SK-N-SH treated with all-trans-retinoic acid at 6 μM for 48 hours (cell line): Measurements from ENCODE around the gene FBXO22.

Source experiments
- ARNTL ChIP-seq: fragments of 450-650 bp; formaldehyde crosslinking; IDR thresholded peaks from 2 replicates; pipeline ENCODE4 v1.5.0; 2020; ENCODE audit warnings: low read depth, mild to moderate bottlenecking, moderate library complexity, borderline replicate concordance
- CSDC2 ChIP-seq: fragments of 250-450 bp; sonication (Bioruptor Pico); IDR thresholded peaks from 2 replicates; pipeline ENCODE4 v1.5.0; 2020; ENCODE audit warnings: mild to moderate bottlenecking, moderate library complexity
- ESRRG ChIP-seq: fragments of 250-450 bp; sonication (Bioruptor Pico); IDR thresholded peaks from 2 replicates; pipeline ENCODE4 v1.6.1; 2021; ENCODE audit warnings: mild to moderate bottlenecking
- SNAI2 ChIP-seq: fragments of 250-450 bp; sonication (Bioruptor Pico); IDR thresholded peaks from 2 replicates; pipeline ENCODE4 v1.5.0; 2020; ENCODE audit warnings: mild to moderate bottlenecking, moderate library complexity
- TSHZ2 ChIP-seq: fragments of 250-450 bp; sonication (Bioruptor Pico); IDR thresholded peaks from 2 replicates; pipeline ENCODE4 v1.5.0; 2020; ENCODE audit warnings: mild to moderate bottlenecking, moderate library complexity
- ZC3H10 ChIP-seq: fragments of 250-450 bp; sonication (Bioruptor Pico); IDR thresholded peaks from 2 replicates; pipeline ENCODE4 v1.5.1; 2021; ENCODE audit warnings: mild to moderate bottlenecking, moderate library complexity
- ZFP30 ChIP-seq: fragments of 450-650 bp; formaldehyde crosslinking; IDR thresholded peaks from 2 replicates; pipeline ENCODE4 v1.5.0; 2022; ENCODE audit warnings: mild to moderate bottlenecking, moderate library complexity
- TF ChIP-seq, protein P1 (sequence below): fragments of 250-450 bp; sonication (Bioruptor Pico); IDR thresholded peaks from 2 replicates; pipeline ENCODE4 v1.5.1; 2020; ENCODE audit warnings: low read depth, mild to moderate bottlenecking, moderate library complexity
- TF ChIP-seq, protein P2 (sequence below): fragments of 250-450 bp; sonication (Bioruptor Pico); IDR thresholded peaks from 2 replicates; pipeline ENCODE4 v1.8.0; 2020; ENCODE audit warnings: mild to moderate bottlenecking, moderate library complexity, borderline replicate concordance
- TF ChIP-seq, protein P3 (sequence below): fragments of 250-450 bp; sonication (Bioruptor Pico); IDR thresholded peaks from 2 replicates; pipeline ENCODE4 v1.8.0; 2021; ENCODE audit warnings: low read depth, mild to moderate bottlenecking, moderate library complexity, borderline replicate concordance

DNA sequence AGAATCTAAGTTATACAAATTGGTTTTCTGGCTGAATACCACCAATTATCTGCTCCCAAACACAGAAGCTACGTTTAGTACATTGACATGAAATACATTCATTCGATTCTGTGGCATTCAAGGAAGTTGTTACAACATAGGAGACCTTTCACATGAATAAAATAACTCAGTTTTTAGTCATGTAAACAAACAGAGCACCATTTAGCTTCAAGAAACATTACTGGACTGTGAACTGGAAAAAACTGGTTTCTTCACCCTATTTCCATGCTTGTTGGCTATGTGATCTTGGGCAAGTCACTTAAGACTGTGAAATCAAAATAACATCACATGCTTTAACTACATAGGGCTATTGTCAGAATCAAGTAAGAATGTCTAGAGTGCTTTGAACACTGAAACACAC, 62.4 kb downstream of the FBXO22 start:
- TF ChIP-seq, protein P1, sequence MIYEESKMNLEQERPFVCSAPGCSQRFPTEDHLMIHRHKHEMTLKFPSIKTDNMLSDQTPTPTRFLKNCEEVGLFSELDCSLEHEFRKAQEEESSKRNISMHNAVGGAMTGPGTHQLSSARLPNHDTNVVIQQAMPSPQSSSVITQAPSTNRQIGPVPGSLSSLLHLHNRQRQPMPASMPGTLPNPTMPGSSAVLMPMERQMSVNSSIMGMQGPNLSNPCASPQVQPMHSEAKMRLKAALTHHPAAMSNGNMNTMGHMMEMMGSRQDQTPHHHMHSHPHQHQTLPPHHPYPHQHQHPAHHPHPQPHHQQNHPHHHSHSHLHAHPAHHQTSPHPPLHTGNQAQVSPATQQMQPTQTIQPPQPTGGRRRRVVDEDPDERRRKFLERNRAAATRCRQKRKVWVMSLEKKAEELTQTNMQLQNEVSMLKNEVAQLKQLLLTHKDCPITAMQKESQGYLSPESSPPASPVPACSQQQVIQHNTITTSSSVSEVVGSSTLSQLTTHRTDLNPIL (CRISPR knock-in tag), result no peak
- TF ChIP-seq ZFP30 (CRISPR knock-in tag) (no peak), ARNTL (no peak), SNAI2 (no peak), ESRRG (no peak), TSHZ2 (CRISPR knock-in tag) (no peak), CSDC2 (CRISPR knock-in tag) (no peak), ZC3H10 (CRISPR knock-in tag) (no peak)
- TF ChIP-seq, protein P2, sequence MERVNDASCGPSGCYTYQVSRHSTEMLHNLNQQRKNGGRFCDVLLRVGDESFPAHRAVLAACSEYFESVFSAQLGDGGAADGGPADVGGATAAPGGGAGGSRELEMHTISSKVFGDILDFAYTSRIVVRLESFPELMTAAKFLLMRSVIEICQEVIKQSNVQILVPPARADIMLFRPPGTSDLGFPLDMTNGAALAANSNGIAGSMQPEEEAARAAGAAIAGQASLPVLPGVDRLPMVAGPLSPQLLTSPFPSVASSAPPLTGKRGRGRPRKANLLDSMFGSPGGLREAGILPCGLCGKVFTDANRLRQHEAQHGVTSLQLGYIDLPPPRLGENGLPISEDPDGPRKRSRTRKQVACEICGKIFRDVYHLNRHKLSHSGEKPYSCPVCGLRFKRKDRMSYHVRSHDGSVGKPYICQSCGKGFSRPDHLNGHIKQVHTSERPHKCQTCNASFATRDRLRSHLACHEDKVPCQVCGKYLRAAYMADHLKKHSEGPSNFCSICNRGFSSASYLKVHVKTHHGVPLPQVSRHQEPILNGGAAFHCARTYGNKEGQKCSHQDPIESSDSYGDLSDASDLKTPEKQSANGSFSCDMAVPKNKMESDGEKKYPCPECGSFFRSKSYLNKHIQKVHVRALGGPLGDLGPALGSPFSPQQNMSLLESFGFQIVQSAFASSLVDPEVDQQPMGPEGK (CRISPR knock-in tag), result no peak
- TF ChIP-seq, protein P3, sequence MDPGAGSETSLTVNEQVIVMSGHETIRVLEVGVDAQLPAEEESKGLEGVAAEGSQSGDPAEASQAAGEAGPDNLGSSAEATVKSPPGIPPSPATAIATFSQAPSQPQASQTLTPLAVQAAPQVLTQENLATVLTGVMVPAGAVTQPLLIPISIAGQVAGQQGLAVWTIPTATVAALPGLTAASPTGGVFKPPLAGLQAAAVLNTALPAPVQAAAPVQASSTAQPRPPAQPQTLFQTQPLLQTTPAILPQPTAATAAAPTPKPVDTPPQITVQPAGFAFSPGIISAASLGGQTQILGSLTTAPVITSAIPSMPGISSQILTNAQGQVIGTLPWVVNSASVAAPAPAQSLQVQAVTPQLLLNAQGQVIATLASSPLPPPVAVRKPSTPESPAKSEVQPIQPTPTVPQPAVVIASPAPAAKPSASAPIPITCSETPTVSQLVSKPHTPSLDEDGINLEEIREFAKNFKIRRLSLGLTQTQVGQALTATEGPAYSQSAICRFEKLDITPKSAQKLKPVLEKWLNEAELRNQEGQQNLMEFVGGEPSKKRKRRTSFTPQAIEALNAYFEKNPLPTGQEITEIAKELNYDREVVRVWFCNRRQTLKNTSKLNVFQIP (CRISPR knock-in tag), result no peak
